Activated naive CD4-positive, alpha-beta T cell treated with anti-CD3 and anti-CD28 coated beads, Interleukin-2, amount 10 ng/mL, durations not matched to agents 7 days and 5 days (primary cell): Measurements from ENCODE around the gene VPS8.
A peak's percentile ranks its signal among the peaks of the same experiment; 100 is the strongest.

Source experiments
- CTCF ChIA-PET: fragments of 350-600 bp; sonication (Branson Sonifier 250); formaldehyde crosslinking; loops from one replicate; lab custom pipeline; 2021; ENCODE audit warnings: antibody characterized with exemption; lab: Charles Lee
- DNase-seq: peaks from one replicate; pipeline ENCODE4 v3.0.0-alpha.2; 2020
- H3K27ac Mint-ChIP-seq: one replicate; pipeline ENCODE4 v1.8.0; 2021; ENCODE audit warnings: mild to moderate bottlenecking, moderate library complexity, mixed read lengths
- H3K27me3 Mint-ChIP-seq: one replicate; pipeline ENCODE4 v1.8.0; 2021; ENCODE audit warnings: mild to moderate bottlenecking, mixed read lengths
- H3K36me3 Mint-ChIP-seq: one replicate; pipeline ENCODE4 v1.8.0; 2021; ENCODE audit warnings: mixed read lengths
- H3K4me1 Mint-ChIP-seq: one replicate; pipeline ENCODE4 v1.8.0; 2021; ENCODE audit warnings: mixed read lengths
- H3K4me3 Mint-ChIP-seq: one replicate; pipeline ENCODE4 v1.8.0; 2021; ENCODE audit warnings: mild to moderate bottlenecking, moderate library complexity, mixed read lengths
- H3K9me3 Mint-ChIP-seq: one replicate; pipeline ENCODE4 v1.8.0; 2021; ENCODE audit warnings: mixed read lengths

Gene VPS8

DNA sequence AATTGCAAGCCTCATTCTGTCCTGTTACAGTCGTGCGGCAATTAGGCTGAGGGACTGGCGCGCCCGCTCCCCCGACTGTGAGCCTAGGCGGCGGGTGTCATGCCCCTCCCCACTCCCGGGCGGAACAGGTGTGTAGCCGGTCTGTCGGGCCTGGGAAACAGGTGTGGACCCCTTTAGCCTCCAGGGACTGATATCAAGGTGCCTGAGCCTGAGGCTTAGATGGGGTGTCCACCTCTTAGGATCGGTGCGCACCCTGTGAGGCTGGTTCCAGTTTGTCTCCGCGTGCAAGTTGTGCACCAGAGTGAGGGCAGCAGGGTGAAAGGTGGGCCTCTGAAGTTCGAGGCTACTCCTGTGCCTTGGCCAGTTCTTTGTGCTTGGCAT, 686 bp downstream of the VPS8 start:
- peak overlapping the region; percentile 94 for H3K27ac Mint-ChIP-seq
- H3K36me3 Mint-ChIP-seq: peaks cover 26% of the 10 kb centered on the region
- peak overlapping the region; percentile 91 for H3K4me3 Mint-ChIP-seq
- CTCF ChIA-PET: interaction anchor here (6.5 kb wide), 1 partner anchor 10 kb away, joined by 47 read pairs; no protein-coding TSS in a partner anchor
- H3K9me3 Mint-ChIP-seq: no peaks in the 10 kb centered on the region
- H3K4me1 Mint-ChIP-seq: peaks cover 63% of the 10 kb centered on the region
- DNase-seq: peak; percentile 56
- peaks cover 9% of the 10 kb centered on the region for H3K27me3 Mint-ChIP-seq

DNA sequence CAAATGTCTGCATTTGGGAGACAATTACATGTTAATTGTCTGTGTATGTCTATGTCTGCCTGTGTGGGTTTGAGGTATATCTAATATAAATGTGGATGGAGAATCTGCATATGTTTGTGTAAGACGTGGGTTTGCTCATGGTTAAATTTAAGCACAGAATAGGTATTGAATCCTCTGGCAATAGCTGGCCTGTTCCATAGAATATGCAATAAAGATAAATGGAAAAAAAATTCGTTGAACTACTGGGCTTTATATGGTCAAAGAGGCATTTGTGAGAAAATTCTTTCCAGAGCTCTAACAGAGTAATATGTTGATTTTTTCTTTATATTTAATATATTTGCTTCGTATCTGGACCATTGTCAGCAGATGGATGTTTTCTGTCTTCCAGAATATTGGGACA, 1.4 kb downstream of the VPS8 start:
- H3K36me3 Mint-ChIP-seq: peaks cover 29% of the 10 kb centered on the region
- CTCF ChIA-PET: interaction anchor here (1.1 to 6.5 kb wide), 2 partner anchors 10 to 11 kb away, joined by 3 to 47 read pairs; no protein-coding TSS in a partner anchor
- peaks cover 5% of the 10 kb centered on the region for H3K27me3 Mint-ChIP-seq
- DNase-seq: no peak
- peaks cover 66% of the 10 kb centered on the region for H3K4me1 Mint-ChIP-seq
- H3K27ac Mint-ChIP-seq: peak overlapping the region; percentile 94
- no peaks in the 10 kb centered on the region for H3K9me3 Mint-ChIP-seq
- H3K4me3 Mint-ChIP-seq: peak overlapping the region; percentile 91

DNA sequence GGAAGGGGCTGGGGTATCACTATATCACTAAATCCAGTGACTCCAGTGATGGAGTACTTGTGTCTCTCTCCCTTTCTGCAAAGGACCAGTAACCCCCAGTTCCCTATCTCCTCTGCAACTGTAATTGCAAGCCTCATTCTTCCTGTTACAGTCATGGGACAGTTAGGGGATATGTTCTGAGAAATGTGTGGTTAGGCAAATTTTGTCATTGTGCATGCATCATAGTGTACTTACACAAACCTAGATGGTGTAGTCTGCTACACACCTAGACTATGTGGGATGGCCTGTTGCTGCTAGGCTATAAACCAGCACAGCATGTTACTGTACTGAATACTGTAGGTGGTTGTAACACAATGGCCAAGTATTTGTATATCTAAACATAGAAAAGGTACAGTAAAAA, 2.2 kb downstream of the VPS8 start:
- CTCF ChIA-PET: interaction anchor here (1.1 to 6.5 kb wide), 2 partner anchors 9 to 11 kb away, joined by 3 to 47 read pairs; no protein-coding TSS in a partner anchor
- peaks cover 66% of the 10 kb centered on the region for H3K4me1 Mint-ChIP-seq
- no peaks in the 10 kb centered on the region for H3K9me3 Mint-ChIP-seq
- peaks cover 5% of the 10 kb centered on the region for H3K27me3 Mint-ChIP-seq
- H3K27ac Mint-ChIP-seq: peak overlapping the region; percentile 72
- H3K36me3 Mint-ChIP-seq: peaks cover 29% of the 10 kb centered on the region
- no peak for DNase-seq
- H3K4me3 Mint-ChIP-seq: peak overlapping the region; percentile 91

DNA sequence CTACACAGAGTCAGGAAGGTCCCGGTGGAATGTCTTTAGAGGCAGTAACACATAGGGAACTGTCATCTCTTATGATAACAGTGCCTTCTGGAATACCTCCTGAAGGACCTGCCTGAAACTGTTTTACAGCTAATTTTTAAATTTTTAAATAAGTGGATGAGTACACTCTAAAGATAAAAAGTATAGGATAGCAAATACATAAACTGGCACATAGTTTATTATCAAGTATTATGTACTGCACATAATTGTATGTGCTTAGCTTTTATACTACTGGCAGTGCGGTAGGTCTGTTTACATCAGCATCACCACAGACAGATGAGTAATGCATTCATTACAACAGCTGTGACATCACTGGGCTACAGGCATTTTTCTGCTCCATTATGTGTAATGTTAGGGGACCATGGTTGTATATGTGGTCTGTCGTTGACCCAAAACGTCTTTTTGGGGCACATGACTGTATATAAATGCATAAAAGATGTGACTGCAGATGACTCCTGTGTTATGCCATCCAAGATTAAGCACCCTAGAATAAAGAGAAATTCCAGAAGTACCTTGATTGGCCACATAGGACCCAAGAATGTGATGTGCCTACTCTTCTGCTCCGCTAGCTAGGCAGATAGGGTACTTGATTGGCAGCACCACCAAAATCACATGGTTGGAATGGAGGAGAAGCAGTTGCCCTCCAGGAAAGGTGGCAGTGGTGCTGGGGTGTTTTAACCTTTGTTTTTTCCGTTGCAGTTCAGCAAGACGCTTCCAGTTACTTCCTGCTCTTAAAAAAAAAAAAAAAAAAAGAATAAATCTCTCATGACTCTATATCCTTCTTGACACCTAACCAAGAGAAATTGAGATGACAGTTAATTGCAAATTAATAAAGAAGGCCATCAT, 3.3 kb downstream of the VPS8 start:
- Mint-ChIP-seq H3K27me3 (peaks cover 5% of the 10 kb centered on the region), H3K4me1 (peaks cover 63% of the 10 kb centered on the region), H3K4me3 (no peak overlapping the region), H3K27ac (peak overlapping the region; percentile 87), H3K36me3 (peaks cover 33% of the 10 kb centered on the region), H3K9me3 (no peaks in the 10 kb centered on the region)
- CTCF ChIA-PET: interaction anchor here (6.5 kb wide), 1 partner anchor 12 kb away, joined by 47 read pairs; no protein-coding TSS in a partner anchor
- peak; percentile 47 for DNase-seq

DNA sequence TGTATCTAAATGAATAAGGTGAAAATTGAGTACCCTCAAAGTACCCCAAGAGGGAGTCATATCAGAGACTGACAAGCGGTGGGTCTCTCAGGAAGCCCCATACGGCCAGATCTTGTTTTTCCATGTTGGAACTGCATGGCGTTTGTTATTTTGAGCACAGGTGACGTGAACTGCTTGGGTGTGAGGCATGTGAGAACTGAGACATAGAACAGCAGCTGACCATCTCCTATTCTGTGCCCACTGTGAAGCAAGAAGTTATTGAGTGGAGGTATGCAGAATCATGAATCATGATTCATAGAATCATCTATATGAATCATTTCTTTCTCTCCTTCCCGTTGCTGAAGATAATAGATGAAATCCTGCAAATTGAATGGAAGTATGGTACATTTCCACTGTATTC, 4.6 kb downstream of the VPS8 start:
- Mint-ChIP-seq H3K36me3 (peaks cover 35% of the 10 kb centered on the region), H3K27me3 (peaks cover 5% of the 10 kb centered on the region), H3K27ac (no peak overlapping the region), H3K4me1 (peaks cover 51% of the 10 kb centered on the region), H3K4me3 (no peak overlapping the region), H3K9me3 (no peaks in the 10 kb centered on the region)
- CTCF ChIA-PET: interaction anchor here (0.6 to 6.5 kb wide), 5 partner anchors 9 to 359 kb away, joined by 3 to 47 read pairs (median 4); partner anchors contain the start of gene MAGEF1
- DNase-seq: no peak

DNA sequence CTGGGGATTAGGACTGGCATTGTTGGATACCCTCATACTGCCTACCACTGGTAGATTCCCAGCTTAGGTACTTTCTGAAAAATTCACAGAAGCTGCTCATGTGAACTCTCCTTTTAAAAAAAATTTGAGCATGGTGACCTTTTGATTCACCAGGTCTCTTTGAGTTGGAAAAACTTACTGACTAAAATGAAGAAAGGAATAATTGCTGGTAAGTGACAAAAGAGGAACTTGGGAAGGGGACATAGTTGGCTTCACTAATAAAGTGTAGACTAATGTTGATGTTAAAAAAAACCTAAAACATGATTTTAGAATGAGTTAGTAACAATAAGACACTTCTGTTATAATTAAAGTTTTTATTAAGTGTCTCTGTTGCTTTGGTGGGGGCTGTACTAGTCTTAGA, 8.6 kb downstream of the VPS8 start:
- H3K9me3 Mint-ChIP-seq: no peaks in the 10 kb centered on the region
- no peak for DNase-seq
- no peaks in the 10 kb centered on the region for H3K27me3 Mint-ChIP-seq
- no peak overlapping the region for H3K4me3 Mint-ChIP-seq
- H3K36me3 Mint-ChIP-seq: peaks cover 30% of the 10 kb centered on the region
- H3K4me1 Mint-ChIP-seq: peaks cover 21% of the 10 kb centered on the region
- CTCF ChIA-PET: no interaction called here
- H3K27ac Mint-ChIP-seq: no peak overlapping the region

DNA sequence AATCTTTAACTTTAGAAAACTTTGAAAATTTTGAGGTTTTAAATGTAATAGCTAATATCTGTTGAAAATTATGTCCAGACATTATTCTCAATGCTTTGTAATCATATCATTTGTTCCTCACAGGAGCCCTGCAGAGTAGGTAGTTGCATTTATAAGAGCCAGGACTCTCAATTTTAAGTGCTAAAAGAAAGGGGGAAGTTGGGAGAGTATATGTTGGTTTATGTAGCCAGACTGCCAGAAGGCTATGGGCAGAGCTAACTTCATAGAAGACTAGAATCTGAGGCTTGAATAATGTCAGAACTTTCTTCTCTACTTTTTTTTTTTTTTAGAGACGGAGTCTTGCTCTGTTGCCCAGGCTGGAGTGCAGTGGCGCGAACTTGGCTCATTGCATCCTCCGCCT, 9.1 kb downstream of the VPS8 start:
- H3K27ac Mint-ChIP-seq: no peak overlapping the region
- CTCF ChIA-PET: no interaction called here
- no peaks in the 10 kb centered on the region for H3K9me3 Mint-ChIP-seq
- no peak for DNase-seq
- no peak overlapping the region for H3K4me3 Mint-ChIP-seq
- H3K27me3 Mint-ChIP-seq: no peaks in the 10 kb centered on the region
- H3K4me1 Mint-ChIP-seq: peaks cover 16% of the 10 kb centered on the region
- peaks cover 30% of the 10 kb centered on the region for H3K36me3 Mint-ChIP-seq

DNA sequence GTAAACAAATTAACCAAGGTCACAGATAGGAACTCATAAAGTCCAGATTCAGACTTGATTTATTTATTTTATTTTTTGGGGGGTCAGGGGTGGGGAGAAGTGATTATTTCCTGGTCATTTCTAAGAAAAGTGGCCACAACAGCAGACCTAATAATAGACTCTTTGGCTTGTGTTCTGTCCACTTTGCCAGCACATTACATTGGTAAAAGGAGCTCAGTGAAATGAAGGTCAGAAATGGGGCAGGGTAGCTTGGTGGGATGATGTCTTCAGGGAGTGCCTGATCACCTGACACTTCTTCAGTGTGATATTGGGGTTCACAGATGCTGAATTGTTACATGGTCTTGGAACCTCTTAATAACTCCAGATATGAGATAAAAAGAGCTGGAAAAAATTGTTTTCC, 10.1 kb downstream of the VPS8 start:
- no peak overlapping the region for H3K27ac Mint-ChIP-seq
- no peaks in the 10 kb centered on the region for H3K9me3 Mint-ChIP-seq
- H3K4me1 Mint-ChIP-seq: peaks cover 7% of the 10 kb centered on the region

DNA sequence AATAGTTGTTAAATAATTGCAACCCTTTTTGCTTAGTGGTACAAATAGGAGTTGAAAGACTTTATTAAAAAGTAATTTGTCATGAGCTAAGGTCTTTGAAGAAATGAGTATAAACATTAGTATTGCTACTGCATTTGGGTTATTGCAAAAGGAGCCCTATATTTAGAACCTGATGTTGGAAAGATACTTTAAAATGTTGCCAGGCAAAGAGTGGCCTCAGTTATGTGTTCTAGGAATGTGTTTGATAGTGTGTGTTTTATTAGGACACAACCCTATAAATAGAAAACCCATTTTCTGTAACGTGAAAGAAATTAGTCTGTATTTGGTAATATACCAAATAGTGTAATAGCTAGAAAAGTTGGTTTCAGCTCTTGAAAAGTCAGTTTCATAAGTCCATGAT, 10.7 kb downstream of the VPS8 start:
- Mint-ChIP-seq H3K4me1 (peaks cover 3% of the 10 kb centered on the region), H3K4me3 (no peak overlapping the region), H3K27me3 (no peaks in the 10 kb centered on the region), H3K9me3 (no peaks in the 10 kb centered on the region), H3K36me3 (peaks cover 21% of the 10 kb centered on the region), H3K27ac (no peak overlapping the region)
- DNase-seq: no peak
- CTCF ChIA-PET: interaction anchor here (0.6 to 1.6 kb wide), 2 partner anchors 15 to 451 kb away, joined by 3 read pairs; no protein-coding TSS in a partner anchor

More for the DNA sequence above, 10.1 kb downstream of the VPS8 start:
- peaks cover 22% of the 10 kb centered on the region for H3K36me3 Mint-ChIP-seq
- no peak for DNase-seq
- no peak overlapping the region for H3K4me3 Mint-ChIP-seq
- no peaks in the 10 kb centered on the region for H3K27me3 Mint-ChIP-seq
- CTCF ChIA-PET: interaction anchor here (1.6 kb wide), 1 partner anchor 15 kb away, joined by 3 read pairs; no protein-coding TSS in a partner anchor

DNA sequence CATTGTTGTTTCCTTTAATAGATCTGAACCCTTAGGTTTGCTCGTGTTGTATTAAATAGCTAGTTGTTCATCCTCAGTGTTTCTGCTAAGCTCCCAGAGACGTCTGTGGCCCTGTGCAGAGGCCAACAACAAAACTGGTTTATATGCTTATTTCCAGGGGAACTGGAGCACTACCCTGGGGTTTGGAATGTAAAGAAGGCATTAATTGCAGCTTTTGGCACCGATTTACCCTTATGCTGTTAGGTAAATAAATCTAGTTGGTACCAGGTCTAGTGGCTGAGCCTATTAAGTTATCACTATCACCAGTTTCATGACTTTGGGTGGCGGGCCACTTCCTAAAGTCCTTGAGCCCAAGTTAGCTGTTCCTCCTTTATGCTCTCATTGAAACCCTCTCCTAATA, 12.0 kb downstream of the VPS8 start:
- DNase-seq: no peak
- no peaks in the 10 kb centered on the region for H3K27me3 Mint-ChIP-seq
- no peaks in the 10 kb centered on the region for H3K4me1 Mint-ChIP-seq
- H3K36me3 Mint-ChIP-seq: peaks cover 20% of the 10 kb centered on the region
- H3K9me3 Mint-ChIP-seq: no peaks in the 10 kb centered on the region
- H3K27ac Mint-ChIP-seq: no peak overlapping the region
- CTCF ChIA-PET: interaction anchor here (0.9 to 1.5 kb wide), 2 partner anchors 10 to 21 kb away, joined by 3 to 10 read pairs; no protein-coding TSS in a partner anchor
- no peak overlapping the region for H3K4me3 Mint-ChIP-seq

DNA sequence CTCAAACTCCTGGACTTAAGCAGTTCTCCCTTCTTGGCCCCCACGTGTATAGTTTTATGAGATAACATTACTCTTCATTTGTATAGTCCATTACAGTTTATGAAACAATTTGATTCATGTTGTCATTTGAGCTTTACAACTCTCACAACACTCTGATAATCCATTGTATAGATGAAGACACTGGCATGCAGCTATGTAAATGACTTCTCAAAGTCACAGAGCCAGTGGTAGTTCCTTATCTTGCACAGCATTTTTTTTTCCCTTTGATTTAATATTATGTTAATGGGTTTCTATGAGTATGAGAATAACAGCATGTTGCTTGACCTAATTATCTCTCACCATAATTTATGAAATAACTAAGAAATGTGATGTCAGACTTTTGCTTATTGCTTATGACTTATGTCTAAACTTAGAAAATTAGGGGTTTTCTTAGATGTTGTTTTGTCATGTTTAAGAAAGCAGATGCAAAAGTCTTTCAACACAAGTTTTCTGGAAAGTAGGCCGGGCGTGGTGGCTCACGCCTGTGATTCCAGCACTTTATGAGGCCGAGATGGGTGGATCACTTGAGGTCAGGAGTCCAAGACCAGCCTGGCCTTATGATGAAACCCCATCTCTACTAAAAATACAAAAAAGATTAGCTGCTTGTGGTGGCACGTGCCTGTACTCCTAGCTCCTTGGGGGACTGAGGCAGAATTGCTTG, 13.3 kb downstream of the VPS8 start:
- no peaks in the 10 kb centered on the region for H3K4me1 Mint-ChIP-seq
- peaks cover 16% of the 10 kb centered on the region for H3K36me3 Mint-ChIP-seq
- CTCF ChIA-PET: interaction anchor here (0.6 kb wide), 1 partner anchor 47 kb away, joined by 3 read pairs; no protein-coding TSS in a partner anchor

DNA sequence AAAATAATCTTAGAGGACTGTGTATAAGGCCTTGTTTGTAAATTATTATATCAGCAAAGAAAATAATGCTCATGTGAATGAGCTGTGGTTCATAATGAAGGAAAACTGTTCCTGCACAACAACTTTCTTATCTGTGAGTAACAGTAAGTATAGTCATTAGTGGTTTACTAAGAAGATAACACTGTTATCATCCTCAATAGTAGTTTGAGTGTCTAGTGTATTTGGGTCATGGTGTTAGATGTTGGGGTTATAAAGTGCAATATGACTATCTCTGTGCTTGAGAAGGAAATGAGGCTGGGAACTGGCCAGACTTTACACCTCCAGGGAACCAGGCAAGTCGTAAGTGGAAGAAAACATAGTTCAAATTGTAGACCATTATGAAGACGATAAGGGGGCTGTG, 15.6 kb downstream of the VPS8 start:
- no peak for DNase-seq
- Mint-ChIP-seq H3K9me3 (no peaks in the 10 kb centered on the region), H3K36me3 (peaks cover 32% of the 10 kb centered on the region), H3K4me3 (no peak overlapping the region), H3K27ac (no peak overlapping the region), H3K27me3 (no peaks in the 10 kb centered on the region), H3K4me1 (no peaks in the 10 kb centered on the region)
- CTCF ChIA-PET: no interaction called here

More for the DNA sequence above, 13.3 kb downstream of the VPS8 start:
- no peaks in the 10 kb centered on the region for H3K9me3 Mint-ChIP-seq
- DNase-seq: no peak
- H3K4me3 Mint-ChIP-seq: no peak overlapping the region
- no peak overlapping the region for H3K27ac Mint-ChIP-seq
- H3K27me3 Mint-ChIP-seq: no peaks in the 10 kb centered on the region

DNA sequence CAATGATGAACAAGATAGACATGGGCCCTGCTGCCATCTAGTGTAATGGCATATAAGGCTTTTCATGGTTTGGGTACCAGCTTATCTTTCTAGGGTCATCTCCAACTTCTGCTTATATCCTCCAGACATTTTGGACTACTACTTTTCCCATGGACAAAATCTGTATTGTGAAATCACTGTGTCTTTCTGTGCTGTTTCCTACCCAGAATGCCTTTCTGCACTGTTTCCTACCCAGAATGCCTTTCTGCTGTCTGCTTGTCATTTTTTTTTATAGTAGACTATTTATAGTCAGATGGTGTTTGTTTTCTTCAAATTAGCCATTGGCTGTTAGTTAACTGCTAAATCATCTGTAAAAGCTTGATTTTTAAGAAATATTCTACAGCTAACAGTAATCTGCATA, 20.1 kb downstream of the VPS8 start:
- CTCF ChIA-PET: no interaction called here
- Mint-ChIP-seq H3K4me3 (no peak overlapping the region), H3K27me3 (no peaks in the 10 kb centered on the region), H3K36me3 (peaks cover 54% of the 10 kb centered on the region), H3K27ac (no peak overlapping the region), H3K9me3 (no peaks in the 10 kb centered on the region), H3K4me1 (no peaks in the 10 kb centered on the region)
- no peak for DNase-seq

DNA sequence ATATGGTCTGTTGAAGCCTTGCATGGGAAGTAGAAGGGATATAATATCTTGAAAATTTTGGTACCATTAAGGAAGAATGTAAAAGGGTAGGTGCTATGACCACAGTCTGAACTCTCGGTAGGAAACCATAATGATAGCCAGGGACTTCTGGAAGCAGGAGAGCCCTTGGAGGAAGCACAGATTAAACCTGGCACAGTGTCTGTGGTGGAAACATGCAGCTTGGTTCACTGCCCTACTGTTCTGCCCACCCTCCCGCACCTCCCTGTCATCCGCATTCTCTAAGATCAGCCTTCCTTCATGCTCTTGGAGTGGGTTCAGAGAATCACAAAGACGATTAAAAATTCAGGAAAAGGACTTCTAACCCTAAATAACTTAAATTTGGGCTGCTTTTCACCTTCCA, 20.9 kb downstream of the VPS8 start:
- Mint-ChIP-seq H3K4me1 (no peaks in the 10 kb centered on the region), H3K27ac (no peak overlapping the region), H3K36me3 (peaks cover 49% of the 10 kb centered on the region), H3K9me3 (no peaks in the 10 kb centered on the region), H3K27me3 (no peaks in the 10 kb centered on the region), H3K4me3 (no peak overlapping the region)
- no peak for DNase-seq
- CTCF ChIA-PET: no interaction called here
